Measurements from ENCODE around the gene CFAP298. TPM values are rescaled to one million over a fixed set of nuclear protein-coding genes. Genes with fewer than 3 reads are reported as not detected.

CFAP298 gene
- polyA plus RNA-seq, 1 of the 3 experiments (the other 2 are of a cell fraction), result 57.8 TPM

- no peak; the same call in 1 of the 2 replicates for TF ChIP-seq RCOR1 (IDR thresholded peaks at IDR 0.05; ENCODE audit: low read length)
- TF ChIP-seq TAF1 (IDR thresholded peaks at IDR 0.05; ENCODE audit: borderline replicate concordance, low read depth, low read length), result peak; percentile 52; the same call in 1 of the 2 replicates
- no peak for TF ChIP-seq USF1 (IDR thresholded peaks at IDR 0.05; ENCODE audit: borderline replicate concordance, low read depth)
- no peak for TF ChIP-seq GATA2 (CRISPR knock-in tag; IDR thresholded peaks at IDR 0.05)
- no peak for TF ChIP-seq RXRA (IDR thresholded peaks at IDR 0.05; ENCODE audit: borderline replicate concordance, low read depth)
- 0 out of 2 replicates have a peak, but pooled peaks have one; percentile 5 for TF ChIP-seq TEAD4 (IDR thresholded peaks at IDR 0.05; ENCODE audit: borderline replicate concordance, insufficient read depth)
- TF ChIP-seq MXI1 (IDR thresholded peaks at IDR 0.05; ENCODE audit: low read depth, low read length), result no peak
- TF ChIP-seq CTCF (IDR thresholded peaks at IDR 0.05), result peak; percentile 88
- TF ChIP-seq RAD21 (IDR thresholded peaks at IDR 0.05; ENCODE audit: low read length), result peak; percentile 67
- no peak for TF ChIP-seq EZH2phosphoT487 (IDR thresholded peaks at IDR 0.05; ENCODE audit: borderline replicate concordance, low read depth)
- TF ChIP-seq ZBTB33 (IDR thresholded peaks at IDR 0.05; ENCODE audit: borderline replicate concordance, low read depth), result no peak
- TF ChIP-seq MAX (IDR thresholded peaks at IDR 0.05; ENCODE audit: low read depth), result peak; percentile 87
- TF ChIP-seq ELF1 (IDR thresholded peaks at IDR 0.05), result no peak
- TF ChIP-seq FOSL2 (IDR thresholded peaks at IDR 0.05; ENCODE audit: borderline replicate concordance, low read depth), result no peak
Measured at GRCh38 chr21:32569261-32570230, 42.6 kb downstream of the CFAP298 start (continued).

- 100% methylated on average over 8 of the region's 8 CpGs for WGBS (ENCODE audit: low lambda C conversion rate)
- ChIA-PET CTCF (interaction anchor here (0.8 to 4.1 kb wide), 2 partner anchors 164 to 180 kb away, joined by 3 to 67 read pairs; no protein-coding TSS in a partner anchor), POLR2A (no interaction called here)
- Histone ChIP-seq H3K9ac (no peak overlapping the region), H3K9me2 (no peaks in the 10 kb centered on the region), H3K4me3 (ENCODE audit: low read depth in 2 of 2, low read length in 1 of 2) (no peak overlapping the region), H3K36me3 (replicated peaks in 1 of 2; ENCODE audit: control insufficient read depth in 1 of 2, insufficient read depth in 2 of 2, low read length in 1 of 2) (peaks cover 0 to 13% of the 10 kb centered on the region in 2 experiments), H3K27me3 (ENCODE audit: insufficient read depth) (no peaks in the 10 kb centered on the region), H3K27ac (ENCODE audit: low read depth in 2 of 2, low read length in 1 of 2) (no peak overlapping the region), H4K20me1 (ENCODE audit: insufficient read depth) (no peaks in the 10 kb centered on the region), H3K4me1 (ENCODE audit: control insufficient read depth in 1 of 2, insufficient read depth in 2 of 2, low read depth in 1 of 2, low read length in 1 of 2) (peaks cover 0 to 6% of the 10 kb centered on the region in 2 experiments; a peak in 3 of 4 replicates), H3K9me3 (peaks cover 17% of the 10 kb centered on the region), H3F3A (replicated peaks; ENCODE audit: insufficient read depth) (peaks cover 9% of the 10 kb centered on the region), H3K4me2 (no peak overlapping the region), H2AFZ (ENCODE audit: low read depth) (no peak overlapping the region), H3K79me2 (ENCODE audit: insufficient read depth) (no peaks in the 10 kb centered on the region)
- no peak for DNase-seq
- TF ChIP-seq RAD21 (IDR thresholded peaks at IDR 0.05; ENCODE audit: low read length) (no peak), SMC3 (IDR thresholded peaks at IDR 0.05; ENCODE audit: low read depth, low read length) (no peak), ZBTB33 (IDR thresholded peaks at IDR 0.05; ENCODE audit: borderline replicate concordance, low read depth) (no peak), FOSL2 (IDR thresholded peaks at IDR 0.05; ENCODE audit: borderline replicate concordance, low read depth) (no peak), FOXJ3 (CRISPR knock-in tag; IDR thresholded peaks at IDR 0.05) (no peak), MEF2A (IDR thresholded peaks at IDR 0.05; ENCODE audit: borderline replicate concordance, low read depth) (no peak), GABPA (IDR thresholded peaks at IDR 0.05; ENCODE audit: low read depth) (no peak)
Measured at GRCh38 chr21:32567626-32568025, 44.6 kb downstream of the CFAP298 start.

Data from SK-N-SH (cell line).